ENCODE data around the gene KCP. TPM values are rescaled to one million over a fixed set of nuclear protein-coding genes. Genes with fewer than 3 reads are reported as not detected.

Gene KCP
- total RNA-seq, 1 experiment from 2014 or later: 2.7 TPM

DNA sequence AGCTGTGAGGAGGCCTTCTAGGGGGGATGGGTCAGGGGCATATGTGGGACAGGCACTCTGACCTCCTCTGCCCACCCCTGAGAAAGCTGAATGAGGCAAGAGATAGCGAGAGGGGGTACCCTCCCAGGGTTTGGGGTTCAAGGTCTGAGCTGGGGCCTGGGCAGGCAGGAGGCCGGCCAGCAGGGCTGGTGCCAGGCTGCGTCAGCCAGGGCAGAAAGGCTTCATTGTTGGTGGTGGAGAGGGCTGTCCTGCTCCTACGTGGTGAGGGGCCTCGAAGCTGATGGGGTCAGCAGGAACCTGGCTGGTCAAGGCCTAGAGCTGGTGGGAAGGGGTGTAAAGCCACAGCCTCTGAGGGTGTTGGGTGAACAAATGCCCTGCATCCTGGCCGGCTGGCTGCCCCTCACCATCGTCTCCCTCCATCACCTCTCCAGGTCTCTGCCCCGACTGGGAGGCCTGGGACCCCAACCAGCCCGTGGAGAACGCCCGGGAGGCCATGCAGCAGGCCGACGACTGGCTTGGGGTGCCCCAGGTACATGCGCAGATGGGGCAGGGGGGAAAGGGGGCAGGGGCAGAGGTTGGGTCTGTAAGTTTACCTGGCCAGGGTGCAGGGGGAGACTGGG is 73.7 kb downstream of the KCP start:
- no peak overlapping the region for H3K4me3 Mint-ChIP-seq
- no peak overlapping the region for H3K27ac Mint-ChIP-seq
- ChIA-PET CTCF (interaction anchor here (0.5 to 1.8 kb wide), 2 partner anchors 43 to 1021 kb away, joined by 3 to 9 read pairs; no protein-coding TSS in a partner anchor), POLR2A (no interaction called here)
- H3K27me3 Mint-ChIP-seq (ENCODE audit: low read depth): peaks cover under 1% of the 10 kb centered on the region
- TF ChIP-seq, protein P1, sequence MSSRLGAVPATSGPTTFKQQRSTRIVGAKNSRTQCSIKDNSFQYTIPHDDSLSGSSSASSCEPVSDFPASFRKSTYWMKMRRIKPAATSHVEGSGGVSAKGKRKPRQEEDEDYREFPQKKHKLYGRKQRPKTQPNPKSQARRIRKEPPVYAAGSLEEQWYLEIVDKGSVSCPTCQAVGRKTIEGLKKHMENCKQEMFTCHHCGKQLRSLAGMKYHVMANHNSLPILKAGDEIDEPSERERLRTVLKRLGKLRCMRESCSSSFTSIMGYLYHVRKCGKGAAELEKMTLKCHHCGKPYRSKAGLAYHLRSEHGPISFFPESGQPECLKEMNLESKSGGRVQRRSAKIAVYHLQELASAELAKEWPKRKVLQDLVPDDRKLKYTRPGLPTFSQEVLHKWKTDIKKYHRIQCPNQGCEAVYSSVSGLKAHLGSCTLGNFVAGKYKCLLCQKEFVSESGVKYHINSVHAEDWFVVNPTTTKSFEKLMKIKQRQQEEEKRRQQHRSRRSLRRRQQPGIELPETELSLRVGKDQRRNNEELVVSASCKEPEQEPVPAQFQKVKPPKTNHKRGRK (CRISPR knock-in tag; IDR thresholded peaks at IDR 0.05; ENCODE audit: borderline replicate concordance): no peak
- TF ChIP-seq ETV6 (CRISPR knock-in tag; IDR thresholded peaks at IDR 0.05) (no peak), SMAD3 (CRISPR knock-in tag; IDR thresholded peaks at IDR 0.05; ENCODE audit: borderline replicate concordance) (no peak), NR1H2 (CRISPR knock-in tag; IDR thresholded peaks at IDR 0.05) (no peak)
- TF ChIP-seq, protein P2, sequence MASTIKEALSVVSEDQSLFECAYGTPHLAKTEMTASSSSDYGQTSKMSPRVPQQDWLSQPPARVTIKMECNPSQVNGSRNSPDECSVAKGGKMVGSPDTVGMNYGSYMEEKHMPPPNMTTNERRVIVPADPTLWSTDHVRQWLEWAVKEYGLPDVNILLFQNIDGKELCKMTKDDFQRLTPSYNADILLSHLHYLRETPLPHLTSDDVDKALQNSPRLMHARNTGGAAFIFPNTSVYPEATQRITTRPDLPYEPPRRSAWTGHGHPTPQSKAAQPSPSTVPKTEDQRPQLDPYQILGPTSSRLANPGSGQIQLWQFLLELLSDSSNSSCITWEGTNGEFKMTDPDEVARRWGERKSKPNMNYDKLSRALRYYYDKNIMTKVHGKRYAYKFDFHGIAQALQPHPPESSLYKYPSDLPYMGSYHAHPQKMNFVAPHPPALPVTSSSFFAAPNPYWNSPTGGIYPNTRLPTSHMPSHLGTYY (CRISPR knock-in tag; IDR thresholded peaks at IDR 0.05): no peak
- TF ChIP-seq, protein P3, sequence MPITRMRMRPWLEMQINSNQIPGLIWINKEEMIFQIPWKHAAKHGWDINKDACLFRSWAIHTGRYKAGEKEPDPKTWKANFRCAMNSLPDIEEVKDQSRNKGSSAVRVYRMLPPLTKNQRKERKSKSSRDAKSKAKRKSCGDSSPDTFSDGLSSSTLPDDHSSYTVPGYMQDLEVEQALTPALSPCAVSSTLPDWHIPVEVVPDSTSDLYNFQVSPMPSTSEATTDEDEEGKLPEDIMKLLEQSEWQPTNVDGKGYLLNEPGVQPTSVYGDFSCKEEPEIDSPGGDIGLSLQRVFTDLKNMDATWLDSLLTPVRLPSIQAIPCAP (CRISPR knock-in tag; IDR thresholded peaks at IDR 0.05): no peak
- TF ChIP-seq, protein P4, sequence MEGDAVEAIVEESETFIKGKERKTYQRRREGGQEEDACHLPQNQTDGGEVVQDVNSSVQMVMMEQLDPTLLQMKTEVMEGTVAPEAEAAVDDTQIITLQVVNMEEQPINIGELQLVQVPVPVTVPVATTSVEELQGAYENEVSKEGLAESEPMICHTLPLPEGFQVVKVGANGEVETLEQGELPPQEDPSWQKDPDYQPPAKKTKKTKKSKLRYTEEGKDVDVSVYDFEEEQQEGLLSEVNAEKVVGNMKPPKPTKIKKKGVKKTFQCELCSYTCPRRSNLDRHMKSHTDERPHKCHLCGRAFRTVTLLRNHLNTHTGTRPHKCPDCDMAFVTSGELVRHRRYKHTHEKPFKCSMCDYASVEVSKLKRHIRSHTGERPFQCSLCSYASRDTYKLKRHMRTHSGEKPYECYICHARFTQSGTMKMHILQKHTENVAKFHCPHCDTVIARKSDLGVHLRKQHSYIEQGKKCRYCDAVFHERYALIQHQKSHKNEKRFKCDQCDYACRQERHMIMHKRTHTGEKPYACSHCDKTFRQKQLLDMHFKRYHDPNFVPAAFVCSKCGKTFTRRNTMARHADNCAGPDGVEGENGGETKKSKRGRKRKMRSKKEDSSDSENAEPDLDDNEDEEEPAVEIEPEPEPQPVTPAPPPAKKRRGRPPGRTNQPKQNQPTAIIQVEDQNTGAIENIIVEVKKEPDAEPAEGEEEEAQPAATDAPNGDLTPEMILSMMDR (IDR thresholded peaks at IDR 0.05): no peak
- TF ChIP-seq, protein P5, sequence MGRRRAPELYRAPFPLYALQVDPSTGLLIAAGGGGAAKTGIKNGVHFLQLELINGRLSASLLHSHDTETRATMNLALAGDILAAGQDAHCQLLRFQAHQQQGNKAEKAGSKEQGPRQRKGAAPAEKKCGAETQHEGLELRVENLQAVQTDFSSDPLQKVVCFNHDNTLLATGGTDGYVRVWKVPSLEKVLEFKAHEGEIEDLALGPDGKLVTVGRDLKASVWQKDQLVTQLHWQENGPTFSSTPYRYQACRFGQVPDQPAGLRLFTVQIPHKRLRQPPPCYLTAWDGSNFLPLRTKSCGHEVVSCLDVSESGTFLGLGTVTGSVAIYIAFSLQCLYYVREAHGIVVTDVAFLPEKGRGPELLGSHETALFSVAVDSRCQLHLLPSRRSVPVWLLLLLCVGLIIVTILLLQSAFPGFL (CRISPR knock-in tag; IDR thresholded peaks at IDR 0.05; ENCODE audit: borderline replicate concordance): no peak
- TF ChIP-seq, protein P6, sequence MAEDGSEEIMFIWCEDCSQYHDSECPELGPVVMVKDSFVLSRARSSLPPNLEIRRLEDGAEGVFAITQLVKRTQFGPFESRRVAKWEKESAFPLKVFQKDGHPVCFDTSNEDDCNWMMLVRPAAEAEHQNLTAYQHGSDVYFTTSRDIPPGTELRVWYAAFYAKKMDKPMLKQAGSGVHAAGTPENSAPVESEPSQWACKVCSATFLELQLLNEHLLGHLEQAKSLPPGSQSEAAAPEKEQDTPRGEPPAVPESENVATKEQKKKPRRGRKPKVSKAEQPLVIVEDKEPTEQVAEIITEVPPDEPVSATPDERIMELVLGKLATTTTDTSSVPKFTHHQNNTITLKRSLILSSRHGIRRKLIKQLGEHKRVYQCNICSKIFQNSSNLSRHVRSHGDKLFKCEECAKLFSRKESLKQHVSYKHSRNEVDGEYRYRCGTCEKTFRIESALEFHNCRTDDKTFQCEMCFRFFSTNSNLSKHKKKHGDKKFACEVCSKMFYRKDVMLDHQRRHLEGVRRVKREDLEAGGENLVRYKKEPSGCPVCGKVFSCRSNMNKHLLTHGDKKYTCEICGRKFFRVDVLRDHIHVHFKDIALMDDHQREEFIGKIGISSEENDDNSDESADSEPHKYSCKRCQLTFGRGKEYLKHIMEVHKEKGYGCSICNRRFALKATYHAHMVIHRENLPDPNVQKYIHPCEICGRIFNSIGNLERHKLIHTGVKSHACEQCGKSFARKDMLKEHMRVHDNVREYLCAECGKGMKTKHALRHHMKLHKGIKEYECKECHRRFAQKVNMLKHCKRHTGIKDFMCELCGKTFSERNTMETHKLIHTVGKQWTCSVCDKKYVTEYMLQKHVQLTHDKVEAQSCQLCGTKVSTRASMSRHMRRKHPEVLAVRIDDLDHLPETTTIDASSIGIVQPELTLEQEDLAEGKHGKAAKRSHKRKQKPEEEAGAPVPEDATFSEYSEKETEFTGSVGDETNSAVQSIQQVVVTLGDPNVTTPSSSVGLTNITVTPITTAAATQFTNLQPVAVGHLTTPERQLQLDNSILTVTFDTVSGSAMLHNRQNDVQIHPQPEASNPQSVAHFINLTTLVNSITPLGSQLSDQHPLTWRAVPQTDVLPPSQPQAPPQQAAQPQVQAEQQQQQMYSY (CRISPR knock-in tag; IDR thresholded peaks at IDR 0.05): no peak
- DNase-seq (ENCODE audit: low spot score) (no peak), ATAC-seq (no peak)
- no peaks in the 10 kb centered on the region for H3K36me3 Mint-ChIP-seq
- peaks cover 25% of the 10 kb centered on the region for H3K4me1 Mint-ChIP-seq
- no peaks in the 10 kb centered on the region for H3K9me3 Mint-ChIP-seq

DNA sequence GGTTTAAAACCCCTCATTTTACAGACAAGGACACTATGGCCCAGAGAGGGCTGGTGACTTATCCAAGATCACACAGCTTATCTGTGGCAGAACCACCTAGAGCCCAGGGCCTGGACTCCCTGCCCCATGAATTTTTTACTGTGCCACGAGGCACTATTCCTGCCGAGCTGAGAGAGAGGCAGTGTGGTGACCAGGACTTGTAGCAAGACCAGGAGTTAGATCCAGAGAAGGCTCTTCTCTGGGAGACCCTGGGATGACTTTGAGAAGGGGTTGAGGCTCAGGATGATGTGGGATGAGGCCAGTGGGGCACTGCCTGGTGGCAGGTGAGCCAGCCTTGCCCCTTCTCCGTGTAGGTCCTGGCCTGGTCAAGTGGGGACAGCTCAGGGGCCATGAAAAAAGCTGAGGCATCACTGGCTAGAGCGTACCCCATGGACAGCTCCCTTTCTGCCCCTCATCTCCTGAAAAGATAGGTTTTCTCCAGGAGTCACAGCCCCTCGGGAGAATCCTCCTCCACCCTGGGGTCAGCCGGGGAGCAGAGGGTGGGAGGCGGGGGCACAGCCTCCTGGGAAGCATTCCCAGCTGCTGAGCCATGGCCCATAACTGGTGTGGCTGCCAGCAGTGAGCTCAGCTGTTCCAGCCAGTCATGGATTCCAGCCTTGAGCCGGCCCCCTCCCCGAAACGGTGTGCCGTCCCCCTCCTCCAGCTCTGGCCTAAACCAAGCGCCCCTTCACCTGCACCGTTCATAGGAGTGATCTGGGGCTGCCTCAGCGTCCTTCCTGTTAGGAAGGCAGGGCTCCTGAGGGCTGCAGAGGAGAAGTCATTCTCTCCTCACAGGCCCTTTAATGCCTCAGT is 74.5 kb downstream of the KCP start:
- POLR2A ChIA-PET: no interaction called here
- Mint-ChIP-seq H3K9me3 (no peaks in the 10 kb centered on the region), H3K4me1 (peaks cover 23% of the 10 kb centered on the region), H3K4me3 (no peak overlapping the region), H3K27me3 (ENCODE audit: low read depth) (peaks cover 9% of the 10 kb centered on the region), H3K27ac (no peak overlapping the region), H3K36me3 (no peaks in the 10 kb centered on the region)
- ATAC-seq (no peak), DNase-seq (ENCODE audit: low spot score) (no peak)
- CTCF ChIA-PET: interaction anchor here (1.2 to 5.8 kb wide), 4 partner anchors 12 to 49 kb away, joined by 3 to 65 read pairs (median 7); no protein-coding TSS in a partner anchor
- TF ChIP-seq, protein P7, sequence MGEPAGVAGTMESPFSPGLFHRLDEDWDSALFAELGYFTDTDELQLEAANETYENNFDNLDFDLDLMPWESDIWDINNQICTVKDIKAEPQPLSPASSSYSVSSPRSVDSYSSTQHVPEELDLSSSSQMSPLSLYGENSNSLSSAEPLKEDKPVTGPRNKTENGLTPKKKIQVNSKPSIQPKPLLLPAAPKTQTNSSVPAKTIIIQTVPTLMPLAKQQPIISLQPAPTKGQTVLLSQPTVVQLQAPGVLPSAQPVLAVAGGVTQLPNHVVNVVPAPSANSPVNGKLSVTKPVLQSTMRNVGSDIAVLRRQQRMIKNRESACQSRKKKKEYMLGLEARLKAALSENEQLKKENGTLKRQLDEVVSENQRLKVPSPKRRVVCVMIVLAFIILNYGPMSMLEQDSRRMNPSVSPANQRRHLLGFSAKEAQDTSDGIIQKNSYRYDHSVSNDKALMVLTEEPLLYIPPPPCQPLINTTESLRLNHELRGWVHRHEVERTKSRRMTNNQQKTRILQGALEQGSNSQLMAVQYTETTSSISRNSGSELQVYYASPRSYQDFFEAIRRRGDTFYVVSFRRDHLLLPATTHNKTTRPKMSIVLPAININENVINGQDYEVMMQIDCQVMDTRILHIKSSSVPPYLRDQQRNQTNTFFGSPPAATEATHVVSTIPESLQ (CRISPR knock-in tag; IDR thresholded peaks at IDR 0.05): no peak
- TF ChIP-seq NFE2L1 (CRISPR knock-in tag; IDR thresholded peaks at IDR 0.05): no peak
- TF ChIP-seq CREM (CRISPR knock-in tag; IDR thresholded peaks at IDR 0.05): no peak
- TF ChIP-seq, protein P8, sequence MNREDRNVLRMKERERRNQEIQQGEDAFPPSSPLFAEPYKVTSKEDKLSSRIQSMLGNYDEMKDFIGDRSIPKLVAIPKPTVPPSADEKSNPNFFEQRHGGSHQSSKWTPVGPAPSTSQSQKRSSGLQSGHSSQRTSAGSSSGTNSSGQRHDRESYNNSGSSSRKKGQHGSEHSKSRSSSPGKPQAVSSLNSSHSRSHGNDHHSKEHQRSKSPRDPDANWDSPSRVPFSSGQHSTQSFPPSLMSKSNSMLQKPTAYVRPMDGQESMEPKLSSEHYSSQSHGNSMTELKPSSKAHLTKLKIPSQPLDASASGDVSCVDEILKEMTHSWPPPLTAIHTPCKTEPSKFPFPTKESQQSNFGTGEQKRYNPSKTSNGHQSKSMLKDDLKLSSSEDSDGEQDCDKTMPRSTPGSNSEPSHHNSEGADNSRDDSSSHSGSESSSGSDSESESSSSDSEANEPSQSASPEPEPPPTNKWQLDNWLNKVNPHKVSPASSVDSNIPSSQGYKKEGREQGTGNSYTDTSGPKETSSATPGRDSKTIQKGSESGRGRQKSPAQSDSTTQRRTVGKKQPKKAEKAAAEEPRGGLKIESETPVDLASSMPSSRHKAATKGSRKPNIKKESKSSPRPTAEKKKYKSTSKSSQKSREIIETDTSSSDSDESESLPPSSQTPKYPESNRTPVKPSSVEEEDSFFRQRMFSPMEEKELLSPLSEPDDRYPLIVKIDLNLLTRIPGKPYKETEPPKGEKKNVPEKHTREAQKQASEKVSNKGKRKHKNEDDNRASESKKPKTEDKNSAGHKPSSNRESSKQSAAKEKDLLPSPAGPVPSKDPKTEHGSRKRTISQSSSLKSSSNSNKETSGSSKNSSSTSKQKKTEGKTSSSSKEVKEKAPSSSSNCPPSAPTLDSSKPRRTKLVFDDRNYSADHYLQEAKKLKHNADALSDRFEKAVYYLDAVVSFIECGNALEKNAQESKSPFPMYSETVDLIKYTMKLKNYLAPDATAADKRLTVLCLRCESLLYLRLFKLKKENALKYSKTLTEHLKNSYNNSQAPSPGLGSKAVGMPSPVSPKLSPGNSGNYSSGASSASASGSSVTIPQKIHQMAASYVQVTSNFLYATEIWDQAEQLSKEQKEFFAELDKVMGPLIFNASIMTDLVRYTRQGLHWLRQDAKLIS (CRISPR knock-in tag; IDR thresholded peaks at IDR 0.05; ENCODE audit: borderline replicate concordance): no peak
- TF ChIP-seq ELF4 (CRISPR knock-in tag; IDR thresholded peaks at IDR 0.05; ENCODE audit: low read depth): no peak
- no peak for TF ChIP-seq RORB (CRISPR knock-in tag; IDR thresholded peaks at IDR 0.05)
